Astrocyte of the cerebellum (primary cell): Measurements from ENCODE around the gene PMPCA.

Experiments used
- DNase-seq: peaks from one replicate; pipeline ENCODE4 v3.0.0-alpha.2; 2011; ENCODE audit warnings: low read depth
- H3K4me3 ChIP-seq: 2 replicates; pipeline ENCODE4 v1.5.1; 2011; ENCODE audit warnings: mild to moderate bottlenecking, low read depth, low read length, moderate library complexity
- in situ Hi-C: cut with HindIII; loops from 2 replicates; pipeline ENCODE4 v1.10.0; 2017; ENCODE audit warnings: low sequenced_read_pairs
- TF ChIP-seq, protein P1 (sequence below): IDR thresholded peaks from 2 replicates; pipeline ENCODE4 v1.5.1; 2012; ENCODE audit warnings: low read length, low read depth, moderate library complexity, mild to moderate bottlenecking; ENCODE audit errors: missing control alignments

The PMPCA gene

DNA sequence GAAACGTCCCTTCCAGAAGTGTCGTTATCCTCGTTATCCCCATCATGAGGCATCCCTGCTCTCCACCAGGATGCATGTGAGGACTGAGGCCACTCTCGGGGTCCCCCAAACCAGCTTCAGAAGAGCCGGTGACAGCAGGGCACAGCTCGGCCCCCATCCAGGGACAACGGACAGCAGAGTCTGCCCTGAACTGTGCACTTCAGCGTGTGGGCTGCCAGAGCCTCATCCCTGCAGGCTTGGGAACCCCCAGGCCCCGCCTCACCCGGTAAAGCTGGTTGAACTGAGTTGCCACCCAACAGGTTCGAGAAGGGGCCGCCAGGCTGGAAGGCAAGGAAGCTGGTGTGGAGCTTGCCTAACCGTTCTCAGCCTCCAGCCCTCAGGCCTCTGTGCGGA is 36.3 kb upstream of the PMPCA start:
- no peak for DNase-seq
- TF ChIP-seq, protein P1, sequence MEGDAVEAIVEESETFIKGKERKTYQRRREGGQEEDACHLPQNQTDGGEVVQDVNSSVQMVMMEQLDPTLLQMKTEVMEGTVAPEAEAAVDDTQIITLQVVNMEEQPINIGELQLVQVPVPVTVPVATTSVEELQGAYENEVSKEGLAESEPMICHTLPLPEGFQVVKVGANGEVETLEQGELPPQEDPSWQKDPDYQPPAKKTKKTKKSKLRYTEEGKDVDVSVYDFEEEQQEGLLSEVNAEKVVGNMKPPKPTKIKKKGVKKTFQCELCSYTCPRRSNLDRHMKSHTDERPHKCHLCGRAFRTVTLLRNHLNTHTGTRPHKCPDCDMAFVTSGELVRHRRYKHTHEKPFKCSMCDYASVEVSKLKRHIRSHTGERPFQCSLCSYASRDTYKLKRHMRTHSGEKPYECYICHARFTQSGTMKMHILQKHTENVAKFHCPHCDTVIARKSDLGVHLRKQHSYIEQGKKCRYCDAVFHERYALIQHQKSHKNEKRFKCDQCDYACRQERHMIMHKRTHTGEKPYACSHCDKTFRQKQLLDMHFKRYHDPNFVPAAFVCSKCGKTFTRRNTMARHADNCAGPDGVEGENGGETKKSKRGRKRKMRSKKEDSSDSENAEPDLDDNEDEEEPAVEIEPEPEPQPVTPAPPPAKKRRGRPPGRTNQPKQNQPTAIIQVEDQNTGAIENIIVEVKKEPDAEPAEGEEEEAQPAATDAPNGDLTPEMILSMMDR = no peak
- no peak overlapping the region for H3K4me3 ChIP-seq
- in situ Hi-C loops = no loop called here

DNA sequence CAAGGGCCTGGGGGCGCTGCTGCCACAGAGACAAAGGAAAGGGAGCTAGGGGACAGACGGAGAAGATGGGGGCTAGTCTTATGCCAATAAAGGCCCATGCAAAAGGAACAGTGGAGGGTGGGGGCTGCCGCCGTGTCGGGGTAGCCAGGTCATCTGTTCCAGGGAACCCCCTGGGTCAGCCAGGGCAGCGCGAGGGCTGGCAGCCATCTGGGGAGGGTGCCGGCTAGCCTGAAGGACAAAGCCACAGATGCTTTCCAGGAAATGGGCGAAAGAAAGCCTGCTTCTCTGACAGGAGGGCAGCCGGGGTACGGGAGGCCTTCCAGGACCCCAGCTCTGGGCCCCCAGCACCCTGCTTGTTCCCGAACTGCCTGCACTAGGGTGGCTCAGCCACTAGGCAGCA is 35.4 kb upstream of the PMPCA start:
- TF ChIP-seq, protein P1 = no peak
- in situ Hi-C loops = no loop called here
- no peak overlapping the region for H3K4me3 ChIP-seq
- no peak for DNase-seq

DNA sequence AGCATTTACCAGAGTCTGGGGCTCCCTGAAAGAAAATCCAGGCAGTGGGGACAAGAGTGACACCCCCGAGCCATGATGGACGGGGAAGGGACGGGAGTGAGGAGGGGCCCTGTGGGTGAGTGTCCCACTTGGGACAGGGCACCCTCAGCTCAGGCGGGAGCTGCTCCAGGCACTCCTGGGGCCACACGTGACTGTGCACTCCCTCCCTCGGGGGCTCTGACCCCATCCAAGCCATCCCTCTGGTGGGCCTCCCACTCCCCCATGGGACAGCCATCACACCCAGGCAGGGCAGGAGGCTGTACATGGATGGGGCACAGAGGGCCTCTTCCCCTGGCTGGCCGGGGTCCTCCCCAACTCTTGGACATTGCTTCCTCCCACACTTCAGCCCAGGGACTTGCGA is 34.0 kb upstream of the PMPCA start:
- H3K4me3 ChIP-seq = no peak overlapping the region
- in situ Hi-C loops = no loop called here

DNA sequence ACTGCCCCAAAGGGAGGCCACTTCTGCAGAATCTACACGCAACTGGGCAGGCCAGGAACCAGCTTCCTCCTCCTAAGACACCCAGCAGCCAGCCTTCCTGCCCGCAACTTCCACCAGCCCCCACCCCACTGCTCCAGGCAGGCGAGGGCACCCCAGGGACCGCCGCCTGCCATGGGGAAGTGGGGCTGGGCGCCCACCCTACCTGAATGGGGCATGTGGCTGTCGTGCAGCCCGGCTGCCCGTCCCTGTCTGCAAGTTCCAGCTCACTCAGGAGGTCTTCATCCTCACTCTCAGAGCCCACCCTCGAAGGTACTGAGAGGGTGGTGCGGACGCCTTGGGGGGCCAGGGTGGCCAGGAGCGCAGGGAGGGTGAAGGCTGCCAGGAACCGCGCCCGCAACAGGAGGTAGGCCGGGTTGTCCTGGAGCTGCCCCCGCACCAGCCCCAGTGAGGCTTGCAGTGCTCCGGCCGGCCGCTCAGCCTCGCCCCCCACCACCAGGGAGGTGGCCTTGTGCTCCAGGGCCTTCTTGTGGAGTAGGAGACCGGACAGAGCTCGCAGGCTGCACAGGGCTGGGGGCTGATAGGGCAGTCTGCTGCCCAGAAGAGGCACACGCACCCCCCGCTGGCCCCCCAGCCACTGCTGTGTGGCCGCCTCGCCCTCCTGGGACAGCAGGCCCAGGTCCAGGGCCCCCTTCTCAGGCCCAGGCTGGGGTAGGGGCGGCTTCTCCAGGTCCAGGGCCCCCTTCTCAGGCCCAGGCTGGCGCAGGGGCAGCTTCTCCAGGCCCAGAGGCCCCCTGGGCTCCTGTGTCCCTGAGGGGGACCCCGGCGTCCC is 32.9 kb upstream of the PMPCA start:
- in situ Hi-C loops = no loop called here
- no peak for DNase-seq
- no peak overlapping the region for H3K4me3 ChIP-seq
- TF ChIP-seq, protein P1 = no peak

More for the DNA sequence above, 34.0 kb upstream of the PMPCA start:
- TF ChIP-seq, protein P1 = no peak
- no peak for DNase-seq

DNA sequence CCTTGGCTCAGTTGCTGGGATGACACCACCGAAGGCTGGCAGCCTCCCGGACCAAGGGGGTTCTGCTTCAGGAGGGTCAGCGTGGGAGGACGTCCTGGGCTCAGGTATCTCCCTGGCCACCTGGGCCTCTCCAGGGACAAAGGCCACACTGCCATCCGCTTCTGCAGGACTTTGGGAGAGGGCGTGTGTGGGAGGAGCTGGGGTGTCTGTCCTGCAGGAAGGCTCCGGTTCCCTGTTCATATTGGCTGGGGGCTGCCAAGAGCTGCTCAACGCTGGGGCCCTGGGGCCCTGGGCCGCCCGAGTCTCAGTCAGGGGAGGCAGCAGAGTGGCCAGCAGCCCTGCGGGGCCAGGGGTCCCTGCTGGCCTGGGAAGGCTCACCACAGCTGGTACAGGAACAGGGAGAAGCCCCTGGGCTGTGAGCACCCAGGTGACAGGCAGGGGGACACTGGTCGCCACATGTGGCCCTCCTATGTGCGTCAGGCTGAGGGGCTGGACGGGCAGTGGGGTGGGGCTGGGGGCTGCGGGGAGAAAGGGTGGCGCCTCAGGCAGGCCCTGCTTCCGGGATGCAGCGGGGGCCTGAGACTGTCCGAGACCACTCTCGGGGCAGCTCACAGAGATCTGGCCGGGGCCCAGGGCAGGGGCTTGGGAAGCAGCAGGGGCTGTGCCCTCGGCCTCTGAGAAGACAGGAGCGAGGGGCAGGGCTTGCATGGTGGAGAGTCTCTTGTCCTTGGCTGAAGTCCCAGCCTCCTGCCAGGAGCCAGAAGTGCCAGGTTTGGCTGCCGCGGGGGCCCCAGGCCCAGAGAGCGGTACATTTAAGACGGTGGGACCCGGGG is 32.1 kb upstream of the PMPCA start:
- no peak for DNase-seq
- in situ Hi-C loops = no loop called here
- no peak overlapping the region for H3K4me3 ChIP-seq
- TF ChIP-seq, protein P1 = no peak

DNA sequence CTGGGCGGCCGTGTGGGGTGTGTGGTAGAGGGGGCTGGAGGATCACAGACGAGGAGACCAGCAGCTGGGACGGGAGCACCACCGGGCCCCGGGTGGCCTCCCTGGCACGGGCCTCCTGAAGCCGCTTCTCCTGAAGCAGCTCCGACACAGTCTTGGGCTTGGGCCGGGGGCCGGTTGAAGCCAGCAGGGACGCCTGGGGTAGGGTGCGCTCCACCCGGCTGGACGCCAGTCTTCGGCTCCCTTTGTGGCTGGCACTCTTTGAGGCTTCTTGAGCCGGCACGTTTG is 31.5 kb upstream of the PMPCA start:
- no peak overlapping the region for H3K4me3 ChIP-seq
- TF ChIP-seq, protein P1 = no peak
- DNase-seq = no peak
- in situ Hi-C loops = no loop called here
